ENCODE measurements around the gene CYP4B1. TPM values are rescaled to one million over a fixed set of nuclear protein-coding genes. Genes with fewer than 3 reads are reported as not detected.

Gene CYP4B1
- total RNA-seq, 1 experiment from 2014 or later: not detected

Other genes with a start within 250 kb of the CYP4B1 start
- gene KNCN, start 247.4 kb upstream of the CYP4B1 start, total RNA-seq (2014; rRNA removed; shearing (Covaris generic); ENCODE audit: low replicate concordance): not detected in 2 replicates
- 11.2 and 14.0 TPM in 2 replicates for gene MKNK1, start 194.8 kb upstream of the CYP4B1 start, total RNA-seq (2014; rRNA removed; shearing (Covaris generic); ENCODE audit: low replicate concordance)
- 2.2 and 5.1 TPM in 2 replicates for gene MOB3C, start 182.2 kb upstream of the CYP4B1 start, total RNA-seq (2014; rRNA removed; shearing (Covaris generic); ENCODE audit: low replicate concordance)
- gene ATPAF1, start 130.7 kb upstream of the CYP4B1 start, total RNA-seq (2014; rRNA removed; shearing (Covaris generic); ENCODE audit: low replicate concordance): 77.6 and 81.2 TPM in 2 replicates
- 0.37 TPM in 1 of 2 replicates, not detected in the other for gene TEX38, start 127.2 kb upstream of the CYP4B1 start, total RNA-seq (2014; rRNA removed; shearing (Covaris generic); ENCODE audit: low replicate concordance)
- 55.5 and 75.0 TPM in 2 replicates for gene EFCAB14, start 79.9 kb upstream of the CYP4B1 start, total RNA-seq (2014; rRNA removed; shearing (Covaris generic); ENCODE audit: low replicate concordance)
- not detected in 2 replicates for gene CYP4A11, start 142.4 kb downstream of the CYP4B1 start, total RNA-seq (2014; rRNA removed; shearing (Covaris generic); ENCODE audit: low replicate concordance)
- not detected in 2 replicates for gene CYP4X1, start 224.6 kb downstream of the CYP4B1 start, total RNA-seq (2014; rRNA removed; shearing (Covaris generic); ENCODE audit: low replicate concordance)